ENCODE data around the gene CHMP4A. TPM values are rescaled to one million over a fixed set of nuclear protein-coding genes. Genes with fewer than 3 reads are reported as not detected.

CHMP4A gene
- total and polyA plus RNA-seq, 2 of the 13 experiments (the other 11 are each of a cell fraction or from before 2014, with no cell fraction given): 83.6 to 113 TPM

- TF ChIP-seq, protein P1, sequence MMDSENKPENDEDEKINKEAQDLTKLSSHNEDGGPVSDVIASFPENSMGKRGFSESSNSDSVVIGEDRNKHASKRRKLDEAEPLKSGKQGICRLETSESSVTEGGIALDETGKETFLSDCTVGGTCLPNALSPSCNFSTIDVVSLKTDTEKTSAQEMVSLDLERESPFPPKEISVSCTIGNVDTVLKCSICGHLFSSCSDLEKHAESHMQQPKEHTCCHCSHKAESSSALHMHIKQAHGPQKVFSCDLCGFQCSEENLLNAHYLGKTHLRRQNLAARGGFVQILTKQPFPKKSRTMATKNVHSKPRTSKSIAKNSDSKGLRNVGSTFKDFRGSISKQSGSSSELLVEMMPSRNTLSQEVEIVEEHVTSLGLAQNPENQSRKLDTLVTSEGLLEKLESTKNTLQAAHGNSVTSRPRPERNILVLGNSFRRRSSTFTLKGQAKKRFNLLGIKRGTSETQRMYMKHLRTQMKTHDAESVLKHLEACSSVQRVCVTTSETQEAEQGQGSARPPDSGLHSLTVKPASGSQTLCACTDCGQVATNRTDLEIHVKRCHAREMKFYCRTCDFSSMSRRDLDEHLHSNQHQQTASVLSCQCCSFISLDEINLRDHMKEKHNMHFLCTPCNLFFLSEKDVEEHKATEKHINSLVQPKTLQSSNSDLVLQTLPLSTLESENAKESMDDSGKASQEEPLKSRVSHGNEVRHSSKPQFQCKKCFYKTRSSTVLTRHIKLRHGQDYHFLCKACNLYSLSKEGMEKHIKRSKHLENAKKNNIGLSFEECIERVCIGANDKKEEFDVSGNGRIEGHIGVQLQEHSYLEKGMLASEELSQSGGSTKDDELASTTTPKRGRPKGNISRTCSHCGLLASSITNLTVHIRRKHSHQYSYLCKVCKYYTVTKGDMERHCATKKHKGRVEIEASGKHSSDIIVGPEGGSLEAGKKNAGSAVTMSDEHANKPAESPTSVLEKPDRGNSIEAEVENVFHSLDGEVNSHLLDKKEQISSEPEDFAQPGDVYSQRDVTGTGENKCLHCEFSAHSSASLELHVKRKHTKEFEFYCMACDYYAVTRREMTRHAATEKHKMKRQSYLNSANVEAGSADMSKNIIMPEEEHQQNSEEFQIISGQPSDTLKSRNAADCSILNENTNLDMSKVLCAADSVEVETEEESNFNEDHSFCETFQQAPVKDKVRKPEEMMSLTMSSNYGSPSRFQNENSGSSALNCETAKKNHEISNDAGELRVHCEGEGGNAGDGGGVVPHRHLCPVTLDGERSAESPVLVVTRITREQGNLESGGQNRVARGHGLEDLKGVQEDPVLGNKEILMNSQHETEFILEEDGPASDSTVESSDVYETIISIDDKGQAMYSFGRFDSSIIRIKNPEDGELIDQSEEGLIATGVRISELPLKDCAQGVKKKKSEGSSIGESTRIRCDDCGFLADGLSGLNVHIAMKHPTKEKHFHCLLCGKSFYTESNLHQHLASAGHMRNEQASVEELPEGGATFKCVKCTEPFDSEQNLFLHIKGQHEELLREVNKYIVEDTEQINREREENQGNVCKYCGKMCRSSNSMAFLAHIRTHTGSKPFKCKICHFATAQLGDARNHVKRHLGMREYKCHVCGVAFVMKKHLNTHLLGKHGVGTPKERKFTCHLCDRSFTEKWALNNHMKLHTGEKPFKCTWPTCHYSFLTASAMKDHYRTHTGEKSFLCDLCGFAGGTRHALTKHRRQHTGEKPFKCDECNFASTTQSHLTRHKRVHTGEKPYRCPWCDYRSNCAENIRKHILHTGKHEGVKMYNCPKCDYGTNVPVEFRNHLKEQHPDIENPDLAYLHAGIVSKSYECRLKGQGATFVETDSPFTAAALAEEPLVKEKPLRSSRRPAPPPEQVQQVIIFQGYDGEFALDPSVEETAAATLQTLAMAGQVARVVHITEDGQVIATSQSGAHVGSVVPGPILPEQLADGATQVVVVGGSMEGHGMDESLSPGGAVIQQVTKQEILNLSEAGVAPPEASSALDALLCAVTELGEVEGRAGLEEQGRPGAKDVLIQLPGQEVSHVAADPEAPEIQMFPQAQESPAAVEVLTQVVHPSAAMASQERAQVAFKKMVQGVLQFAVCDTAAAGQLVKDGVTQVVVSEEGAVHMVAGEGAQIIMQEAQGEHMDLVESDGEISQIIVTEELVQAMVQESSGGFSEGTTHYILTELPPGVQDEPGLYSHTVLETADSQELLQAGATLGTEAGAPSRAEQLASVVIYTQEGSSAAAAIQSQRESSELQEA (CRISPR knock-in tag; IDR thresholded peaks at IDR 0.05; ENCODE audit: not compliant biosample characterization): no peak
- TF ChIP-seq ZNF703 (CRISPR knock-in tag; IDR thresholded peaks at IDR 0.05; ENCODE audit: borderline replicate concordance) (no peak), TEAD3 (CRISPR knock-in tag; optimal IDR thresholded peaks at IDR 0.05; ENCODE audit: borderline replicate concordance) (peak; percentile 23), HNF4G (IDR thresholded peaks at IDR 0.05; ENCODE audit: borderline replicate concordance, low read depth, low read length) (peak; percentile 82), HNF4G (CRISPR knock-in tag; IDR thresholded peaks at IDR 0.05; ENCODE audit: borderline replicate concordance, low read depth) (no peak; the same call in 1 of the 2 replicates), IRX3 (CRISPR knock-in tag; IDR thresholded peaks at IDR 0.05; ENCODE audit: borderline replicate concordance, low read depth) (peak; percentile 22; the same call in 1 of the 2 replicates), EED (CRISPR knock-in tag; IDR thresholded peaks at IDR 0.05) (peak; percentile 68; the same call in 1 of the 2 replicates), HES4 (CRISPR knock-in tag; IDR thresholded peaks at IDR 0.05; ENCODE audit: borderline replicate concordance) (peak; percentile 34; the same call in 1 of the 2 replicates), ZNF775 (CRISPR knock-in tag; IDR thresholded peaks at IDR 0.05; ENCODE audit: borderline replicate concordance) (peak; percentile 40; the same call in 1 of the 2 replicates), HHEX (CRISPR knock-in tag; IDR thresholded peaks at IDR 0.05) (peak; percentile 91)
- TF ChIP-seq, protein P2, sequence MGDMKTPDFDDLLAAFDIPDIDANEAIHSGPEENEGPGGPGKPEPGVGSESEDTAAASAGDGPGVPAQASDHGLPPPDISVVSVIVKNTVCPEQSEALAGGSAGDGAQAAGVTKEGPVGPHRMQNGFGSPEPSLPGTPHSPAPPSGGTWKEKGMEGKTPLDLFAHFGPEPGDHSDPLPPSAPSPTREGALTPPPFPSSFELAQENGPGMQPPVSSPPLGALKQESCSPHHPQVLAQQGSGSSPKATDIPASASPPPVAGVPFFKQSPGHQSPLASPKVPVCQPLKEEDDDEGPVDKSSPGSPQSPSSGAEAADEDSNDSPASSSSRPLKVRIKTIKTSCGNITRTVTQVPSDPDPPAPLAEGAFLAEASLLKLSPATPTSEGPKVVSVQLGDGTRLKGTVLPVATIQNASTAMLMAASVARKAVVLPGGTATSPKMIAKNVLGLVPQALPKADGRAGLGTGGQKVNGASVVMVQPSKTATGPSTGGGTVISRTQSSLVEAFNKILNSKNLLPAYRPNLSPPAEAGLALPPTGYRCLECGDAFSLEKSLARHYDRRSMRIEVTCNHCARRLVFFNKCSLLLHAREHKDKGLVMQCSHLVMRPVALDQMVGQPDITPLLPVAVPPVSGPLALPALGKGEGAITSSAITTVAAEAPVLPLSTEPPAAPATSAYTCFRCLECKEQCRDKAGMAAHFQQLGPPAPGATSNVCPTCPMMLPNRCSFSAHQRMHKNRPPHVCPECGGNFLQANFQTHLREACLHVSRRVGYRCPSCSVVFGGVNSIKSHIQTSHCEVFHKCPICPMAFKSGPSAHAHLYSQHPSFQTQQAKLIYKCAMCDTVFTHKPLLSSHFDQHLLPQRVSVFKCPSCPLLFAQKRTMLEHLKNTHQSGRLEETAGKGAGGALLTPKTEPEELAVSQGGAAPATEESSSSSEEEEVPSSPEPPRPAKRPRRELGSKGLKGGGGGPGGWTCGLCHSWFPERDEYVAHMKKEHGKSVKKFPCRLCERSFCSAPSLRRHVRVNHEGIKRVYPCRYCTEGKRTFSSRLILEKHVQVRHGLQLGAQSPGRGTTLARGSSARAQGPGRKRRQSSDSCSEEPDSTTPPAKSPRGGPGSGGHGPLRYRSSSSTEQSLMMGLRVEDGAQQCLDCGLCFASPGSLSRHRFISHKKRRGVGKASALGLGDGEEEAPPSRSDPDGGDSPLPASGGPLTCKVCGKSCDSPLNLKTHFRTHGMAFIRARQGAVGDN (CRISPR knock-in tag; IDR thresholded peaks at IDR 0.05): peak; percentile 75
- TF ChIP-seq, protein P3, sequence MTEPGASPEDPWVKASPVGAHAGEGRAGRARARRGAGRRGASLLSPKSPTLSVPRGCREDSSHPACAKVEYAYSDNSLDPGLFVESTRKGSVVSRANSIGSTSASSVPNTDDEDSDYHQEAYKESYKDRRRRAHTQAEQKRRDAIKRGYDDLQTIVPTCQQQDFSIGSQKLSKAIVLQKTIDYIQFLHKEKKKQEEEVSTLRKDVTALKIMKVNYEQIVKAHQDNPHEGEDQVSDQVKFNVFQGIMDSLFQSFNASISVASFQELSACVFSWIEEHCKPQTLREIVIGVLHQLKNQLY (CRISPR knock-in tag; IDR thresholded peaks at IDR 0.05): 0 out of 2 replicates have a peak, but pooled peaks have one; percentile 11
- TF ChIP-seq, protein P4, sequence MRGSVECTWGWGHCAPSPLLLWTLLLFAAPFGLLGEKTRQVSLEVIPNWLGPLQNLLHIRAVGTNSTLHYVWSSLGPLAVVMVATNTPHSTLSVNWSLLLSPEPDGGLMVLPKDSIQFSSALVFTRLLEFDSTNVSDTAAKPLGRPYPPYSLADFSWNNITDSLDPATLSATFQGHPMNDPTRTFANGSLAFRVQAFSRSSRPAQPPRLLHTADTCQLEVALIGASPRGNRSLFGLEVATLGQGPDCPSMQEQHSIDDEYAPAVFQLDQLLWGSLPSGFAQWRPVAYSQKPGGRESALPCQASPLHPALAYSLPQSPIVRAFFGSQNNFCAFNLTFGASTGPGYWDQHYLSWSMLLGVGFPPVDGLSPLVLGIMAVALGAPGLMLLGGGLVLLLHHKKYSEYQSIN (CRISPR knock-in tag; IDR thresholded peaks at IDR 0.05; ENCODE audit: borderline replicate concordance): no peak
Observed at GRCh38 chr14:24255931-24256711, 42.8 kb upstream of the CHMP4A start (continued).

Data from HepG2 (cell line).